Activated CD4-positive, alpha-beta T cell treated with anti-CD3 and anti-CD28 coated beads, Interleukin-2, amount 50 U/mL, for 16 hours (primary cell): ENCODE measurements around the gene PRSS12.

Source experiments
- DNase-seq: peaks from one replicate; pipeline ENCODE4 v3.0.0-alpha.2; 2020

Gene PRSS12

DNA sequence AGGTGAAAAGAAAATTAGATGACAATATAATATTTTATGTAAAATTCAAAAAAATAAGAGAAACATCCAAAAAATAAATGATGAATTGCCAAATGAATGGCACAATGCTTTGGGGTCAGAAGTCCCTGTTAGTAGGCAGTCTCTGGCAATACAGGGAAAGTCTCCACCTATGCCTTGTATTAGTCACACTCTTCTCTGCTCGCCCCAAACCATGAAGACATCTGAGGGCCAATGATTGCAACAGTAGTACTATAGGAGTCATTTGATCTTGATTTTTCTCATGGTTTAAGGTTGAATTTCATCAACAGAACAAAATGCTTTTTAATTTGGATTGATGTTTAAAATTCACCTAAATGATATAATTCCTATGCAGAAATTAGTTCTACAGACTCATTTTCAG is 3.9 kb upstream of the PRSS12 start:
- no peak for DNase-seq

DNA sequence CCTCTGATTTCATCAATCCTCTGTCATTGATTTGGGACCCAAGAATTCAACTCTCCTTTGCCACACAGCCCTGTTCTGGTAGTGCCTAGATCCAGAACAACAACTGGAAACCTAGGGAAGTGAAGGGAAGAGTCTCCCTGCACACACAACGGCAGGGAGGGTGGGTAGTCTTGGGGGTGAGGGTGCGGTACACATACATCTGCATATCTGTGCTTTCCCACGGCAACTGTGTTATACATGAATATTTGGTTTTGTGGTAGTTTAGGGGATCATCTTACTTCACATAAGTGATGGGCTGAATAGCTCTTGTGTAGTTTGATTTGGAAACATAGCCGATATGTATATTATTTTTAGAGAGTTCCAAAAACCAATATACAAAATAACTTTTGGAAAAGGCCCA is 3.3 kb upstream of the PRSS12 start:
- no peak for DNase-seq

DNA sequence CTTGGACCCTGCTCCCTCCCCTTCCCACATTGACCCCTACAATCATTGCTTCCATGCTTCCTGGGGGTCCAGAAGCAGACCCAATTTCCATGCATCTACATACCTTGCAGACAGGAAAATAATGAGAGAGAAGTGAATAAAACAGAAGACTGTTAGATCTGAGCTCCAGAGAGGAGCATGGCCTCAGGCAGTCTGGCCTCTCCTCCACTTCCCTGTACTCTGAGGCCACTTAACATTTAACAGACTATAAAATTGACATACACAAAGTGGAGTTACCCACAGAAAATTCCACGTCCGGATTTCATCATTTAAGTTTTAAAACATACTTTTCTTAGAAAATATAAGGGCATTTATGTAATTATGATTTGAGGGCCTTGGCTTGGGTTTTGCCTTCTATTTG is 2.1 kb upstream of the PRSS12 start:
- DNase-seq, result no peak

DNA sequence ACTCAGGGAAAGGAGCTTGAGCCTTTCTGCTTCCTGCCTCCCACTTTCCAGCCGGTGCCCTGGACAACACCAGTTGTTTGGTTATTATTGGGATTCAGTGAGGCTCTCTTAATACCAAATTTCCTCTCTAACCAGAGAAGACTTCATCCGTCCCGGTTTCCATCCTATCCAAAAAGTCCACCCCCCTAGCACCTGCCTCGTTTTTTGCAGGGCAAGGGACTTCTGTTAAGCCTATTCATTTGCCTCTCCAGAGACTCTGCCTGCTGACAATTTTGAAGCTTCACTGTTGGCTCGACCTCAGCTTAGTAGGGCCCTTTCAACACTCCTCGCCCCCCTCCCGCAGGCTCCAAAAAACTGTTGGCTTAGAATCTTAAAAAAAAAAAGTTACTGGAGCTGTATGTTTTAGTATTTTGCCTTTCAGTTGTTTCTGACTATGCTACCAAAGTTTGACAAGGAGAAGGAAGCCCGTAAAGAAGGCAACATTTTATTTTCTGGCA is 779 bp upstream of the PRSS12 start:
- no peak for DNase-seq

DNA sequence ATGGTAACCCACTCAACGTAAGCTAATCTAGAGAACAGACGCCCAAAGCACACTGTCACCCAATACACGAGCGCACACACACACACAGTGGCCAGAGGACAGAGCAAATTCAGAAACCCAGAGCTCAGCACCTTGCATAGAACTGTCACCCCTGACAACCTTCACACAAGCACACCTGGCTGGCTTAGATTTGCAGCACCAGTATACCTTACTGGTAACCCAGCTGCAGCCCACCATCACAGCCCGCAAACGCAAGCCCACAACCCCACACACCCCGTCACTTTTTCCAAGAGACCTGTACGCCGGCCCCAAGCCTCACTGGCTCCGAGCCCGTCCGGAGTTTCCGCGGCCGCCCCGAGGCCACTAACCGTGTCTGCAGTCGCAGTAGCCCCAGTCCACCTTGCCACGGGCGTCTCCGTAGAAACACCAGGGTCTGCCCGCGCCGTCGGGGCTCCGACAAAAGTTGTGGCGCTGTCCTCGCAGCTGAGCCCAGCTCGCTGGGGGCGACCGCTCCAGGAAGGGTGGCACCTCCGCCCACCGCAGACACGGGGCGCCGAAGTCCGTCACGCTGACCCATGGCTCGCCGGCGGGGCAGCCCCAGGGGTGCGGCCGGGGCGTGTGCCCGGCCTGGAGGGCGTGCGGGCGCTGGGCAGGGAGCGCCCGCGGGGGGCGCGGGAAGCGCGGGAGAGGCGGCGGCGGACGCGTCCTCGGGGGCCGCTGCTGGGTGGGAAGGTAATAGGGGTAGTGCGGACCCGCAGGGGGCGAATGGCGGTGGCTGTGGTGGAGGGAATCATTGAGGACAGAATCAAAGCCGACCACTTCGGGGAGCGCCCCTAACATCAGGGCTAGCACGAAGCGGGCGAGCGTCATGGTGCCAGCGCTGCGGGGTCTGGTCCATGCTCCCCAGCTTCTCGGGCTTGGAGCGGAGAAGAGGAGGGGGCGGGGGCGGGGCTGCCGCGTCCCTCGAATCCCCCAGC is 664 bp downstream of the PRSS12 start:
- no peak for DNase-seq

DNA sequence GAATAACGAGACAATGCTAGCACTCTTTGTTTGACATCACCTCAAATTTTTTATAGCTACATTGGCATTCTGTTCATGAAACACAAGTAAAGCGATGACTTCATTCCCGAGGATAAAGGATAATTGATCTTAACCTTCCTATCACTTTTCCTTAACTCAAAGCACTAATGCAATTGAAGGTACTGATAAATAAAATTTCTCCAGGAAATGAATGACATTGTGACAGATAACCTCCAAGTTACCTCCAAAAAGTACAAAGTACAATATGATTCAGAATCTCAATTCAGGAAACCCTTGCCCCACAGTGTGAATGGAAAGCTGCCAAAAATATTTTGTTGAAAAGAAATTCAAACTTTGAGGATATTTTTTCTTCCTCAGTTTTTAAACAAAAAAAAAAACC is 1.8 kb downstream of the PRSS12 start:
- no peak for DNase-seq

DNA sequence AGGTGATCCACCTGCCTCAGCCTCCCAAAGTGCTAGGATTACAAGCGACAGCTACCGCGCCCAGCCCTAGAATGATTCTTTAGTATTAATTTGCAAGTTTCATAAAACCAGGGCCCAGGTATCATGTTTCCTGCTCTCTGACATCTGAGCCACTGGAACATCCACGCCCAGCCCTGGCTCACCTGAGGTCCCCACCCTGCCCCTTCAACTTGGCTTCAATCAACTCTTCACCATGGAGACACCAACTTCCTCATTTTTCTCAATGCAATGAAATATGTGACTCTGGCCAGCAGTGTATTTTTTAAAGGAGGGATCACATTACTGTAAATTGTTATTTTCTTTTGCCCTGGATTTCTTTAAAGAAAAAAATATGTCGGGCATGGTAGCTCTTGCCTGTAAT is 3.9 kb downstream of the PRSS12 start:
- DNase-seq, result no peak

DNA sequence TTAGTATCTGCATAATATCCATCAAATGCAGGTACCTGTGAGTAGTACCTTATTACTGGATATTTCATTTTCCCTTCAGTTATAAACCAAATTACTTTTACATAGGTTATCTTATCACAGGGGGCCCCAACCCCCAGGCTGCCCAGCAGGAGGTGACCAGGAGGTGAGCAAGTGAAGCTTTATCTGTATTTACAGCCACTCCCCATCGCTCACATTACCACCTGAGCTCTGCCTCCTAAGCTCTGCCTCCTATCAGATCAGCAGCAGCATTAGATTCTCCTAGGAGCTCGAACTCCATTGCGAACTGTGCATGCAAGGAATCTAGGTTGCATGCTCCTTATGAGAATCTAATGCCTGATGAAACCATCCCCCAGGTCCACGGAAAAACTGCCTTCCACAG is 6.3 kb downstream of the PRSS12 start:
- DNase-seq, result no peak

DNA sequence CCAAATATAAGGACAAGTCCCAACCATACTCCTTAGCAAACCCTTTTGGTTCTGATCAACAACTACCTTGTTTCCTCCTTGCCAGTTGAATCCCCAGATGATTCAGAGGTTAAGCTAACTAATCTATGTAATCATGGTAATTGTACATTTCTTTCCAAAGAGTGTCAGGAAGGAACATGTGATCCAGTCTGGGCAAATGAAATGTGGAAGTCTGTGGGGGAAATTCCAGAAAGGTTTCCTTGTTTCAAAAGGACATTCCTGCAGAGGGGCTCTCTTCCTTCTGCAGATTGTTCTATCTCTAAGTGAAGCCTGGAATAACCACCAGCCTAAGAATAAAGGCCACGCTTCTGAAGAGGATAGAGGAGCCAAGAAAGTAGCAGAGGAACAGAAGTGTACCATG is 7.0 kb downstream of the PRSS12 start:
- DNase-seq, result no peak

DNA sequence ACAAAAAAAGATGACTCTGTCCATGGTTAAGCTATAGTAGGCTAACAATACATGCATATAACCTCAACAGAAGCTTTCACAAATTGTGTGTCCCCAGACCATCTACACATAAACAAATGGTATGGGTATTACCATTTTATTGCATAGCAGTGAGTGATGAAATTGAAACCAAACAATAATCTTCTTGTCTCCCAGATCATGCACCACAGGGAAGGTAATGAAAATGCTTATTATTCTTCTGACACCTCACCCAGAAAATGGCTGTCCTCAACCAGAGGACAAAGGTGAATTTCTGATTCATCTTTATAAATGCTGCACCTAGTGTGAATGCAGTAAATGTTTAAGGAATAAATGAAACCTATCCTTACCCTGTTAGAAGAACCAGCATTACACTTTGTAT is 8.0 kb downstream of the PRSS12 start:
- DNase-seq, result no peak

DNA sequence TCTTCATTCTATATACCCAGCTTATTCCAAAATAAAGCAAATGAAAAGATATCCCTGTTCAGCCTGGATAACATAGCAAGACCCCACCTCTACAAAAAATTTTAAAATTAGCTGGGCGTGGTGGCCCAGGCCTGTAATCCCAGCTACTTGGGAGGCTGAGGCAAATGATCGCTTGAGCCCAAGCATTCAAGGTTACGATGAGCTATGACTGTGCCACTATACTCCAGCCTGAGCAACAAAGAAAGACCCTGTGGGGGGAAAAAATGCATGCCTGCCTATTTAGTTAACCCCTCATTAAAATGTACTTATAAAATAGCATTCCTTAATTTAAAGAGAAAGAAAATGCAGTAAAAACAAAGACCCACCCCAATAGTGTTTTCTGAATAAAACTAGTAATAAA is 9.3 kb downstream of the PRSS12 start:
- DNase-seq, result no peak

DNA sequence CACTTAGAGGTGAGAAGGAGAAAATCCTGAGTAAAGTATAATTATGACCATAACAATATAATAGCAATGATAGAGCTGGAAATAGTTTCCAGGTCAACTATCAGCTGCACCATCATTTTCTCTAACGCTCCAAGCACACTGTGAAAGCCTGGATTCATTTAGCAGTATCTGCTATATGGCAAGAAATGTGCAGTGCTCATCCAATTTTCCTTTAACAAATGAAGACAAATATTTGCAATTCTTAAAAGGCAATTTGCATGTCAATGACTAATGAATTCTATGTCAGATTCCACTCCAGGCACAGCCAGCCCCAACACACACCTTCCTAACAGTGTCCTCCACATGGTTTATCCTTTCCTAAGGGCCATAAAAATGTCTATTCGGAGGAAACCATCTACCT is 12.7 kb downstream of the PRSS12 start:
- no peak for DNase-seq

DNA sequence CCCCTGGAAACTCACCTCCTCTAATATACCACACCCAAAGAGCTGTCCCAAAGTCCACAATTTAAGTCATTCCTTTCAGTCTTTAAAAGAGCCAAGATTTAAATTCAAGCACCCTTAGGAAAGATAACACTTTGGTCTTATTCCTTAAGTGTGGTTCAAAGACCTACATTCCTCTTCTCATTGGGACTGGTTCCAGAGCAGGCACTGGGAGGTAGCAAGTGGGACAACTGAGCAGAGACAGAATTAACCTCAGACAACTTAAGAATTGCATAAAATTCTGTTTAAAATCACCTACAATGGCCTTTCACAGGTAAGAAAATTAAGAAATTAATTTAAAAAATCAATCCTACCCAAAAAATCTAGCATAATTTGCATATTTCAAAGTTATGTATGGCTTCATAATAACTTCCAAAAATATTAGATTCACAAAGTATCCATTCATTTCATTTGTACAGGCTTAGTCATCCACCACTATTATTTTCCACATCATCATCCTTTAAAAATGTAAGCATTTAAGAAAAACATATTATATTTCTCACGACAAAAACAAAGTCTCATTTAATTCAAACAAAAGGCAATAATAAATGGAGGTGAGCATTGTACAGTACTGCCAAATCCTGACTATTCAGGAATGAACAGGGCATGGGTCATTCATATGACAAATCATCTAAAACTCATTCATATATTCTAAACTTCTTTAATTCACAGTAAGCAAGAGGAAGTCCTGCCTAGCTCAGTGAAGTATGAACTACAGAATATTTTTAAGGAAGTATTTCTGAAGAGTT is 13.6 kb downstream of the PRSS12 start:
- no peak for DNase-seq

DNA sequence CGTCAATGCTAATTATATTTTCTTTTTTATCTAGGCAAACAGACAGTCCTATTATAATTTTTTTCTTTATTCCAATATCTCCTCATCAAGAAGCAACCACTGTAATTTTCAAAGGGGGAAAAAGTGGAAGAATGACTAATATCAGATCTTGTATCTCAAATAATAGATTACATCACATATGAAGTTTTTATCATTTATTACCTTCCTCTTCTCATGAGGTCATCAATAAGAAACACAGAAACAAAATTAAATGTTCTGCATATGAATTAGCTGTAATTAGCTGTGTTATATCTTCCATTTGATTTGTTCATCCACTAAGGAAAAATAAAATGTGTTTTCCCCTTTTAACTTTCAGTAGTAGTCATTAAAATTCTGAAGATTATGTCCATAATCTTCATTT is 14.3 kb downstream of the PRSS12 start:
- no peak for DNase-seq

DNA sequence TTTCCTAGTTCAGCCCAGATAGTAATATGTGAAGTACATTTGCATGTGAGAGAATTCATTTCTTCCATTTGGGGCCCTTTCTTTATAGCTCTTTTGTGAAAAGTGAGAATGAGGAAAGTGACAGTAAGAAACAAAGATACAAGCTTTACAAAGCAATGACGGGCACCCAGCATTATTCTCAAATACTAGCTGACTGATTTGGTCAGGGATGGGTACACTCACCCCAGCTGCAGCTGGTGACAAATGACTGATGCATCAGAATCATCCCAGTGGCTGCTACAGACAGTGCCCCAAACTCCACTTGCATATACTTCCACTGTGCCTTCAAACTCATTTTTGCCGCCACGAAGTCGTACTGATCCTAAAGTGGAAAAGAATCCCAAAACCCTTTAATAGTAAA is 14.8 kb downstream of the PRSS12 start:
- DNase-seq, result no peak

DNA sequence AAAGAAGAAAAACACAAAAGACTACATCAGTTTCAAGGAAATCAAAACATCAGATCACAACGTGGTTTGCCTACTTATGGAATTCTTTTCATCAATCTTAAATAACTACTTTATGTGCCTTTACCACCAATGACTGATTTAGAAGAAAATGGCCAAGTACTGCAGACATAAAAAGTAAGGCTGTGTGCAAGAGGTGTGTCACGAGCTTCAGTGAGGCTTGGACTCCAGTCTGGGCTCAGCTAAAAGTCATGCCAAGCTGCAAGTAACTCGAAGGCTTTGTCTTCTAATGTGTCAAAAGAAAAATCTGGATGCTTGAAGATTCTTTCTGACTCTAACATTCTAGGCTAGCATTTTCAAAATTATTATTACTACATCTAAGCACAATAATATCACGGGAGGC is 17.0 kb downstream of the PRSS12 start:
- DNase-seq, result no peak

DNA sequence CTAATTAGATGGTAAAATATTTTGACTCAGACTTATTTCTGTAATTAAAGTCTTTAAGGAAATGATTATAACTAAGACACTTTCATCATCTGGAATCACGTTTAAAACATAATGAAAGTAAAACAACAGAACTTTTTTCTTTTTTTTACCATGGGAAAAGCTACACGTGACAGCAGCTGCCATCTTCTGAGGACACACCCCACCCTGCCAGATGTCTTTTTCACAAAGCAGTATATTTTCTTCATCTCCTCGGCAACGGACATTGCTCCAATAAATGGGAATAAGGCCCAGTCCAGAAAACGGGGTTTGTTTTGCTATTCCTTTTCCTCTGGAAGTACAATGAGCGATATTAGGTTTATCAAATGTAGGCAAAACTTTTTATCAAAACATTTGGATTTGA is 17.5 kb downstream of the PRSS12 start:
- DNase-seq, result no peak

DNA sequence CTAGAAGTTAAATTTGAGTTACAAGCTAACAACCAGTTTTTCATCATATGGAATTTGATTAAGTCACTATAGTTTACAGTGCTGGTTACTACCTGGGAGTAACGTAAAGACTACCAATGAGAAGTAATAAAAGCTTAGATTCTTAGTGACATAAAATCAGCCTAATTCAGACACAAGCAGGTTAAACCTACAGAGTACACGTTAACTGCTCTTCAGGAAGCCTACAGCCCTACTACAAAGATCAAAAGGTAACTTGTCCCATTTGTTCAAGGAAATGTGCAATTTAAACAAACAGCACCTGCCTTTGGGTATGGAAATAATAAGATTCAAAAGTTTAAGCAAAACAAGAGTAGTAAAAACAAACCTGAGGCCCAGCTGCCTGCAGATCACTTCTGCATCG is 21.5 kb downstream of the PRSS12 start:
- DNase-seq, result no peak

DNA sequence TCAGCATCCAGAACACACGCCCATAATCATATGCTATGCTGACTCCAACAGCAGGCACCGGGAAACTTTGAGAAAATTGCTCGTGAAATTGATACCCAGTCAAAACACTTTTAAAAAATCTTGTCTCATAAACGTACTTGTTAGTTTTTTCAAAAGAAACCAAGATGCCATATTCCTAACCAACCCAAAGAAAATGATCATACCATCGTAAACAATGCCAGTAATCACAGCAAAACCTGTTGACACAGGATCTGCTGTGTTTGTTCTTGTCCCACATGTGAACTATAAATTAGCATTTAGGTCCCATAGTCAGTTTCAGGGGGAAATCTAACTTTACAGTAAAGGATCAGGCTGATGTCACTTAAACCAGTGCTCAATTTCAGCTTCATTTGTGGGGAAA is 23.0 kb downstream of the PRSS12 start:
- DNase-seq, result no peak

DNA sequence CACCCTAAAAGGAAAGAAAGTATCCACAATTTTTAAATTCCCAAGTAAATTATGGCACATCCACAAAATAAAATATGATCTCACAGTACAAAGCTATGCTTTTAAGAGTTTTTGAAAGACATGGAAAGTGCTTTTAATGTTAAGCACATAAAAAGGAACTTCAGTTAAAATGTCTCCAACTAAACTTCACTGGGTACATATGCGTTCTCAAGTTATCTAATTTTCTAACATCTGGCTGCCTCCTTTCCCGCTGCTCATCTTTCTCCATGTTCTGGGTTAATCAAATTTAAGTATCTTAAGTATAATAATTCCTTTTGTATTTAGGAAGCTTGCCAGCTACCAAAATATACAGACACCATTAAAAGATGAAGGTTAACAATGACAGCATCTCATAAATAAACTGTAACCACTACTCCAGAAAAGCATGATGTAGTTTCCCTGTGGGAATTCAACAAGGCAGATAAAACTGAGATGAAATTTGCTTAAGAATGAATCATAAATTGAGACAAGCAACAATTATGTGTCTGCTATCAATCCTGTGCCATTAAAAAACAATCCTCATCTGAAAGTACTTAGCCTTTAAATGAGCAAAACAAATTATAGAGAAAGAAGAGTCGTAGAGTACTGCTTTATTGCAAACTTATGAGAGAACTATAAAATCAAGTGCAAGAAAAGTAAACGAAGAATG is 25.1 kb downstream of the PRSS12 start:
- no peak for DNase-seq

DNA sequence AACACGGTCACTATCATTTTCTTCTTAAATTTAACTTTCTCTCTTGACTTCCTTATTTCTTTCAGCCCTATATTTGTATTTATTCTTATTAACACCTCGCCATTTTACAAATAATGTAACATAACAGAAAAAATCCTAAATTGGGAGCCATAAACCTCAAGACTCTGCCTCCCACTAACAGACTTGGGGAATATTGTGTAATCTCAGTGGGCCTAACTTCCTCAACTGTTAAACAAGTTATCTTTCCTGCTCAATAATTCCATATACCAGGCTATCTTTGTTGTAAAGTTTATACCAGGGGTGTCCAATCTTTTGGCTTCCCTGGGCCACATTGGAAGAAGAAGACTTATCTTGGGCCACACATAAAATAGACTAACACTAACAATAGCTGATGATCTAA is 26.2 kb downstream of the PRSS12 start:
- no peak for DNase-seq

DNA sequence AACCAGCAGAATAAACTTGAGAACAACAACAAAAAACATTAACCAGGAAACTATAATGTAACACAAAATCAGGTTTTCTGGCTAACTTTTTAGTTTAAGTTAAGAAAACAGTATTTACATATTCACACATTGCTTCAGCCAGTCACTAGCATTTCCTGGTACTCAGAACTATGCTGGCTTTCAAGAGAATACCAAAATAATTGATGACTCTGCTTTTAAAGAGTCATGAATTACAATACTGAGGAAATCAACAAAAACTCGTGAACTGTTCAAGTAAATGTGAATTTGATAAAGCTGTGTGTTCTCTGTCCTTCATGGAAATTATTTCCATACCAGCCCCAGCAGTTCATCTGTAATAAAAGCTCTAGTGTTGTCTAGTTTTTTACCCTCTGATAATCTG is 27.4 kb downstream of the PRSS12 start:
- DNase-seq, result no peak

DNA sequence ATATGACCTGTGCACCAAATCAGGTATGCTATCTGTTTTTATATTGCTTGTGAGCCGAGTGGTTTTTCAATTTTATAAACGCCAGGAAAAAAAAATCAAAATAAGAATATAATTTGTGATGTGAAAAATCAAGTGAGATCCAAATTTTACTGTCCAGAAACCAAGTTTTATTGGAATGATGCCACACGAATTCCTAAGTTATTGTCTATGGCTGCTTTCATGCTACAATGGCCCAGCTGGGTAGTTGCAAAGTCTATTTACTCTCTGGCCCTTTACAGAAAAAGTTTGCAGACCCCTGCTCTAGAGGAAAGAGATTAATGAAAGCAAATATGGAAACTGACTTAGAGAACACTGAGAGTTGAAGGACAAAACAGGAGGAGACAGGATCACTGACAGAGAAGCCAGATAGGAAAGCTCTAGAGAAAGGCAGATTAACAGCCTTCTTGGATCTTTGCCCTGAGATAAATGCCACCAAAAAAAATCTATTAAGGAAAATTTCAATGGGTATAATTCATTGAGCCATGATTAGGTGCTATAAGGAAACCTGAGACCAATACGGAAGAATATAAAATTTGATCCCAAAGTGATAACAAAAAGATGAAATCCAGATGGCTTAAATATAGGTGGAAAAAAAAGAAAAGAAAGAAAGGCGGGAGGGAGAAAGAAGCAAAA is 29.8 kb downstream of the PRSS12 start:
- DNase-seq, result no peak
